H9 (cell line): ENCODE data around the gene ITGA4. TPM values are rescaled to one million over a fixed set of nuclear protein-coding genes. Genes with fewer than 3 reads are reported as not detected.

ENCODE experiments used
- DNase-seq: peaks from one replicate; pipeline ENCODE4 v3.0.0-alpha.2; 2017
- H2AFZ ChIP-seq: one replicate; pipeline ENCODE4 v1.6.1; 2013; ENCODE audit warnings: mild to moderate bottlenecking, low read length, control low read depth, moderate library complexity
- H2AK5ac ChIP-seq: 2 replicates; pipeline ENCODE4 v1.6.1; 2013; ENCODE audit warnings: low read length, control low read depth, mixed read lengths; ENCODE audit not compliant: insufficient read length
- H2BK120ac ChIP-seq: one replicate; pipeline ENCODE4 v1.6.1; 2013; ENCODE audit warnings: low read depth, mild to moderate bottlenecking, low read length, control low read depth, inconsistent platforms; ENCODE audit not compliant: poor library complexity, severe bottlenecking
- H2BK12ac ChIP-seq: 2 replicates; pipeline ENCODE4 v1.6.1; 2013; ENCODE audit warnings: low read length, control low read depth, mixed read lengths, low read depth; ENCODE audit not compliant: insufficient read length
- H2BK15ac ChIP-seq: 2 replicates; pipeline ENCODE4 v1.6.1; 2013; ENCODE audit warnings: low read depth, low read length, control low read depth
- H2BK20ac ChIP-seq: one replicate; pipeline ENCODE4 v1.6.1; 2013; ENCODE audit warnings: low read depth, mild to moderate bottlenecking, low read length, control low read depth, inconsistent platforms; ENCODE audit not compliant: poor library complexity, severe bottlenecking
- H2BK5ac ChIP-seq: 2 replicates; pipeline ENCODE4 v1.6.1; 2013; ENCODE audit warnings: low read length, control low read depth, mixed read lengths; ENCODE audit not compliant: insufficient read length
- H3K14ac ChIP-seq: 2 replicates; pipeline ENCODE4 v1.6.1; 2013; ENCODE audit warnings: low read length, control low read depth; ENCODE audit not compliant: insufficient read depth
- H3K18ac ChIP-seq: 2 replicates; pipeline ENCODE4 v1.6.1; 2013; ENCODE audit warnings: low read depth, mild to moderate bottlenecking, mixed read lengths, low read length, control low read depth; ENCODE audit not compliant: insufficient read length
- H3K23ac ChIP-seq: 2 replicates; pipeline ENCODE4 v1.6.1; 2013; ENCODE audit warnings: low read length, control low read depth, mixed read lengths, low read depth; ENCODE audit not compliant: insufficient read length
- H3K23me2 ChIP-seq: 2 replicates; pipeline ENCODE4 v1.6.1; 2013; ENCODE audit warnings: low read depth, mild to moderate bottlenecking, mixed read lengths, low read length, control low read depth; ENCODE audit not compliant: insufficient read length, poor library complexity, severe bottlenecking
- H3K27ac ChIP-seq: 2 replicates; pipeline ENCODE4 v1.5.1; 2013; ENCODE audit warnings: low read length, control low read depth, mixed read lengths, low read depth; ENCODE audit not compliant: insufficient read length
- H3K27me3 ChIP-seq: 2 replicates; pipeline ENCODE4 v1.6.1; 2013; ENCODE audit warnings: low read length, control low read depth, inconsistent platforms; ENCODE audit not compliant: insufficient read depth
- H3K4ac ChIP-seq: 2 replicates; pipeline ENCODE4 v1.6.1; 2013; ENCODE audit warnings: low read depth, mild to moderate bottlenecking, control low read depth, inconsistent platforms, low read length, moderate library complexity
- H3K4me1 ChIP-seq: 2 replicates; pipeline ENCODE4 v1.6.1; 2013; ENCODE audit warnings: low read length, control low read depth, inconsistent platforms; ENCODE audit not compliant: insufficient read depth
- H3K4me2 ChIP-seq: 2 replicates; pipeline ENCODE4 v1.6.1; 2013; ENCODE audit warnings: low read length, control low read depth, mixed read lengths; ENCODE audit not compliant: insufficient read length, insufficient read depth
- H3K56ac ChIP-seq: 2 replicates; pipeline ENCODE4 v1.6.1; 2013; ENCODE audit warnings: low read depth, mild to moderate bottlenecking, mixed read lengths, low read length, control low read depth; ENCODE audit not compliant: insufficient read length
- H3K79me1 ChIP-seq: 2 replicates; pipeline ENCODE4 v1.6.1; 2013; ENCODE audit warnings: low read depth, mild to moderate bottlenecking, moderate library complexity, low read length, control low read depth, inconsistent platforms; ENCODE audit not compliant: insufficient read depth, poor library complexity, severe bottlenecking
- H3K79me2 ChIP-seq: 2 replicates; pipeline ENCODE4 v1.6.1; 2013; ENCODE audit warnings: low read length, control low read depth, inconsistent platforms; ENCODE audit not compliant: insufficient read depth
- H3K9ac ChIP-seq: 2 replicates; pipeline ENCODE4 v1.6.1; 2013; ENCODE audit warnings: low read length, control low read depth, mixed read lengths; ENCODE audit not compliant: insufficient read length; ENCODE audit errors: extremely low read depth
- H3K9me3 ChIP-seq: one replicate; pipeline ENCODE4 v1.6.1; 2013; ENCODE audit warnings: low read depth, low read length, inconsistent platforms; ENCODE audit not compliant: control insufficient read depth
- H3T11ph ChIP-seq: one replicate; pipeline ENCODE4 v1.6.1; 2013; ENCODE audit warnings: mild to moderate bottlenecking, low read length, control low read depth, inconsistent platforms
- H4K20me1 ChIP-seq: one replicate; pipeline ENCODE4 v1.6.1; 2013; ENCODE audit not compliant: control insufficient read depth, insufficient read length, insufficient read depth
- H4K5ac ChIP-seq: 2 replicates; pipeline ENCODE4 v1.6.1; 2013; ENCODE audit warnings: low read depth, mild to moderate bottlenecking, mixed read lengths, low read length, control low read depth; ENCODE audit not compliant: insufficient read length
- H4K8ac ChIP-seq: replicated peaks from 2 replicates; pipeline ENCODE4 v1.6.1; 2013; ENCODE audit warnings: low read length, control low read depth, mixed read lengths, low read depth; ENCODE audit not compliant: insufficient read length
- H4K91ac ChIP-seq: 2 replicates; pipeline ENCODE4 v1.6.1; 2013; ENCODE audit warnings: low read depth, mild to moderate bottlenecking, moderate library complexity, mixed read lengths, low read length, control low read depth; ENCODE audit not compliant: insufficient read length
- H3K27ac Mint-ChIP-seq, 3 experiments: 2 replicates in 2 of 3; 3 replicates in 1 of 3; pipeline ENCODE4 v1.8.0; 2020 to 2021; ENCODE audit warnings: mixed read lengths in 3 of 3, mild to moderate bottlenecking in 1 of 3, moderate library complexity in 1 of 3
- H3K27me3 Mint-ChIP-seq: 2 replicates; pipeline ENCODE4 v1.8.0; 2021; ENCODE audit warnings: low read depth, mild to moderate bottlenecking, moderate library complexity, mixed read lengths
- H3K36me3 Mint-ChIP-seq, 3 experiments: 2 replicates in 2 of 3; 3 replicates in 1 of 3; pipeline ENCODE4 v1.8.0; 2020 to 2021; ENCODE audit warnings: low read depth in 3 of 3, mixed read lengths in 3 of 3; ENCODE audit not compliant: insufficient read depth in 1 of 3
- H3K4me1 Mint-ChIP-seq, 2 experiments: 2 replicates each; pipeline ENCODE4 v1.8.0; 2020; ENCODE audit warnings: mixed read lengths in 2 of 2
- H3K4me3 Mint-ChIP-seq, 2 experiments: 2 replicates in 1 of 2; 3 replicates in 1 of 2; pipeline ENCODE4 v1.8.0; 2020 to 2021; ENCODE audit warnings: mild to moderate bottlenecking in 2 of 2, mixed read lengths in 2 of 2, moderate library complexity in 1 of 2
- H3K9me3 Mint-ChIP-seq, 2 experiments: 2 replicates in 1 of 2; 3 replicates in 1 of 2; pipeline ENCODE4 v1.8.0; 2020; ENCODE audit warnings: mild to moderate bottlenecking in 2 of 2, mixed read lengths in 2 of 2, moderate library complexity in 1 of 2
- WGBS: extraction: QIAGEN DNeasy Blood & Tissue Kit; methylation state at CpG from one replicate; pipeline ENCODE4 v1.1.7; 2013; ENCODE audit warnings: missing lambda C conversion rate, low lambda C conversion rate, mixed read lengths; ENCODE audit not compliant: insufficient read length; ENCODE audit errors: extremely low coverage; 5-methylcytosine and 5-hydroxymethylcytosine counted together
- total RNA-seq: library from RNA; stranded (reverse); gene quantifications from 2 replicates; pipeline ENCODE4 v1.2.1, GENCODE V29; 2021
- TF ChIP-seq, protein P1 (sequence below): fragments of 200-600 bp; sonication (generic); conservative IDR thresholded peaks from 3 replicates; pipeline ENCODE4 v1.8.0; 2021; ENCODE audit warnings: antibody characterized with exemption, mild to moderate bottlenecking

Gene ITGA4
- total RNA-seq, 1 experiment from 2014 or later, result 1.3 TPM

- Histone ChIP-seq H4K20me1 (no peaks in the 10 kb centered on the region), H2BK5ac (no peak overlapping the region), H3K23ac (no peak overlapping the region), H2AFZ (no peak overlapping the region), H2BK15ac (no peak overlapping the region), H3K79me2 (no peaks in the 10 kb centered on the region), H3K4me1 (no peaks in the 10 kb centered on the region), H4K8ac (no peak overlapping the region), H4K5ac (no peak overlapping the region), H2AK5ac (no peak overlapping the region), H3T11ph (no peak overlapping the region), H3K18ac (no peak overlapping the region), H3K56ac (no peak overlapping the region), H3K4ac (no peak overlapping the region), H2BK12ac (no peak overlapping the region), H2BK120ac (no peak overlapping the region), H3K27me3 (peaks cover 16% of the 10 kb centered on the region; the same call in 1 of the 2 replicates), H3K79me1 (no peaks in the 10 kb centered on the region), H3K9me3 (no peaks in the 10 kb centered on the region), H4K91ac (no peak overlapping the region), H3K27ac (no peak overlapping the region), H3K9ac (no peak overlapping the region), H3K14ac (no peak overlapping the region), H3K23me2 (peaks cover 9% of the 10 kb centered on the region), H2BK20ac (no peak overlapping the region), H3K4me2 (no peak overlapping the region)
- no peaks in the 10 kb centered on the region for H3K36me3 Mint-ChIP-seq
- TF ChIP-seq, protein P1, sequence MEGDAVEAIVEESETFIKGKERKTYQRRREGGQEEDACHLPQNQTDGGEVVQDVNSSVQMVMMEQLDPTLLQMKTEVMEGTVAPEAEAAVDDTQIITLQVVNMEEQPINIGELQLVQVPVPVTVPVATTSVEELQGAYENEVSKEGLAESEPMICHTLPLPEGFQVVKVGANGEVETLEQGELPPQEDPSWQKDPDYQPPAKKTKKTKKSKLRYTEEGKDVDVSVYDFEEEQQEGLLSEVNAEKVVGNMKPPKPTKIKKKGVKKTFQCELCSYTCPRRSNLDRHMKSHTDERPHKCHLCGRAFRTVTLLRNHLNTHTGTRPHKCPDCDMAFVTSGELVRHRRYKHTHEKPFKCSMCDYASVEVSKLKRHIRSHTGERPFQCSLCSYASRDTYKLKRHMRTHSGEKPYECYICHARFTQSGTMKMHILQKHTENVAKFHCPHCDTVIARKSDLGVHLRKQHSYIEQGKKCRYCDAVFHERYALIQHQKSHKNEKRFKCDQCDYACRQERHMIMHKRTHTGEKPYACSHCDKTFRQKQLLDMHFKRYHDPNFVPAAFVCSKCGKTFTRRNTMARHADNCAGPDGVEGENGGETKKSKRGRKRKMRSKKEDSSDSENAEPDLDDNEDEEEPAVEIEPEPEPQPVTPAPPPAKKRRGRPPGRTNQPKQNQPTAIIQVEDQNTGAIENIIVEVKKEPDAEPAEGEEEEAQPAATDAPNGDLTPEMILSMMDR, result no peak
- 0 out of 5 replicates have a peak overlapping the region, but pooled peaks of 1 of the 2 experiments have one; percentile 13 for H3K4me3 Mint-ChIP-seq
- no peak overlapping the region for H3K27ac Mint-ChIP-seq
- no peak for DNase-seq
- WGBS, result no CpG with 5 or more reads among the region's 2 CpGs
- no peaks in the 10 kb centered on the region for H3K9me3 Mint-ChIP-seq
- H3K4me1 Mint-ChIP-seq, result peaks cover 10 to 13% of the 10 kb centered on the region in 2 experiments
- peaks cover 81% of the 10 kb centered on the region for H3K27me3 Mint-ChIP-seq
Observed at GRCh38 chr2:181458871-181459270, 1.7 kb downstream of the ITGA4 start.
